DND-41 (cell line): ENCODE data around the gene DRC7.

ENCODE experiments used
- EZH2 ChIP-seq: IDR thresholded peaks from 3 replicates; pipeline ENCODE4 v1.6.1; 2012; ENCODE audit warnings: borderline replicate concordance, low read depth, mild to moderate bottlenecking, moderate library complexity, low read length, inconsistent platforms; ENCODE audit not compliant: severe bottlenecking
- TF ChIP-seq, protein P1 (sequence below): IDR thresholded peaks from 2 replicates; pipeline ENCODE4 v1.5.1; 2012; ENCODE audit warnings: borderline replicate concordance, low read length, moderate library complexity, mild to moderate bottlenecking; ENCODE audit not compliant: poor library complexity, severe bottlenecking; ENCODE audit errors: extremely low read depth

DNA sequence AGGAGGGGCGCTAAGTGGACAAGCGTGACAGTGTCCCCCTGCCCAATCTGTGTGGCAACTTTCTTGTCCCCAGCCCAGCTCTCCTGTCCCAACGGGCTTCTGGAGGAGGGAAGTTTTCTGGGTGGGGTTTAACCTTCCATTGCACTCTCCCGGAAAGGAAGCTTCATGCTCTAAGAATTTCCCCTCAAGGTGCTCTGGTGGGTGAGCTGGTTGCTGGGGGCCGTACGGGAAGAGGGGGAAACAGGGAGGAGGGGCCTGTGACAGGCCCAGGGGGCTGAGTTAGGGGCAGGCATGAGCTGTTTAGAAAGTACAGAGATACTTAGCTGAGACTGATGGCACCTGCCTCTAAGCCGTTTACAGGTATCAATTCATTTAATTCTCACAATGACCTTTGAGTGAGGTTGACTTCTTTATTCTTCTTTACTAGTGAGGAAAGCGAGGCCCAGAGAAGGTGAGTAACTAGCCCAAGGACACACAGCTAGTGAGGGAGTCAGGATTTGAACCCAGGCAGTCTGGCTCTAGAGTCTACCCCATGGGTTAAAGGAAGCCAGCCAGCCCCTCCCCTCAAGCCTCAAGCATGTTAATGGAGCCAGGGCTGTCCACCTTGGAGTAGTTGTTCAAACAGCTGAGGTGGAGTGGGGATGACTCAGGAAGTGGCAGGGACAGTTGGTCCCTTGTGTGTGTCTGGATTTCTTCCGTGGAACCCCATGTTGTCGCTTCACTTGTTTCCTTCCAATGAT is 47.3 kb upstream of the DRC7 start:
- TF ChIP-seq, protein P1, sequence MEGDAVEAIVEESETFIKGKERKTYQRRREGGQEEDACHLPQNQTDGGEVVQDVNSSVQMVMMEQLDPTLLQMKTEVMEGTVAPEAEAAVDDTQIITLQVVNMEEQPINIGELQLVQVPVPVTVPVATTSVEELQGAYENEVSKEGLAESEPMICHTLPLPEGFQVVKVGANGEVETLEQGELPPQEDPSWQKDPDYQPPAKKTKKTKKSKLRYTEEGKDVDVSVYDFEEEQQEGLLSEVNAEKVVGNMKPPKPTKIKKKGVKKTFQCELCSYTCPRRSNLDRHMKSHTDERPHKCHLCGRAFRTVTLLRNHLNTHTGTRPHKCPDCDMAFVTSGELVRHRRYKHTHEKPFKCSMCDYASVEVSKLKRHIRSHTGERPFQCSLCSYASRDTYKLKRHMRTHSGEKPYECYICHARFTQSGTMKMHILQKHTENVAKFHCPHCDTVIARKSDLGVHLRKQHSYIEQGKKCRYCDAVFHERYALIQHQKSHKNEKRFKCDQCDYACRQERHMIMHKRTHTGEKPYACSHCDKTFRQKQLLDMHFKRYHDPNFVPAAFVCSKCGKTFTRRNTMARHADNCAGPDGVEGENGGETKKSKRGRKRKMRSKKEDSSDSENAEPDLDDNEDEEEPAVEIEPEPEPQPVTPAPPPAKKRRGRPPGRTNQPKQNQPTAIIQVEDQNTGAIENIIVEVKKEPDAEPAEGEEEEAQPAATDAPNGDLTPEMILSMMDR, result no peak
- TF ChIP-seq EZH2, result no peak
